SHP77 (cell line): Measurements from ENCODE around the gene SAFB2.

Experiments used
- DNase-seq, 2 experiments: peaks; one replicate each; lab custom pipeline; 2025; lab: John Stamatoyannopoulos, UW

The SAFB2 gene

GRCh38 chr19:5579697-5580096 is 42.9 kb downstream of the SAFB2 start:
- no peak for DNase-seq

DNA sequence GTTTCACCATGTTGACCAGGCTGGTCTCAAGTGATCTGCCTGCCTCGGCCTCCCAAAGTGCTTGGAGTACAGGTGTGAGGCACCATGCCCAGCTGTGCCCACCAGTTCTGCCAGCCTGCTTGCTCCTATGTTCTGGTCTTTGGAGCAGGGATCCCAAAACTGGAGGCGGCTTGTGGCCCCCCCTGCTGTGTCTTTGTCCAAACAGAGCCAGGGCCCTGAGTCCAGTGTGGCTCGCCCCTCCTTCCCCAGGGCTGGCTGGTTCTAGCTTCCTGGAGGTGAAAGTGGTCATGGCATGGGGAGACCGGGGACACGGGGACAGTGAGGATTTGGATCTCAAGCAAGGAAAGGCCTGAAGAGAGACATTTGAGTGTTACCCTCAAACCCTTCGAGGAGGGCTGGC is 43.3 kb downstream of the SAFB2 start:
- no peak for DNase-seq

DNA sequence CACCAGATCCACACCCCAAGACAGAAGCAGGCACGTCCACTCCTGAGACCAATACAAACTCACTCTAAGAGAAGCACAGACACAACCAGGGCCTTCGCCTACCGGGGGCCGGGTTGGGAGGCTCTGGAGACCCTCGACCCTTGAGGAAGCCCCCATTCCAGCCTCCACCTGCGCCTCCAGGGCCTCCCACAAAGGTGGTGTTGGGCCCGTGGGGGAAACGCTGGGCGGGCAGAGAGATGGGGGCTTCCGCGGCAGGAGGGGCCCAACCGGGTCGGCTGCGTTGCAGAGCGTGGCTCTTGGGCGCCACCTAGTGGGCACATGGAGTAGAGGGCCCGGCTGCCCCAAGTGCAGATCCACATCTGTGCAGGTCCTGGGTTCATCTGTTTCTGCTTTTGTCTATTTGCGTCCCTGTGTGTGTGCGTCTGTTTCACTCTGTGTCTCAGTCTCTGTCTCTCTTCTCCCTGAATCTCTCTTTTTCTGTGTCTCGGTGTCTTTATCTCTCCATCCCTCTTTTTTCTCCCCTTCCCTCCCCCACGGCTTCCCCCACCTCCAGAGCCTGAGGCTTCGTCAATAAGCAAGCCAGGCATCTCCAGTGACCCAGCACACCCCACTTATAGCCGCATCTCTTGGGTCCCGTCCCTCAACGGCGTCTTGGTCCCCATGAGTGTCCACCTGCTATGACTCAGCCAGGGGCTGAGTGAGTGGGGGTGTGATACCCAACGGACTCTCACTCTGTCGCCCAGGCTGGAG is 44.3 kb downstream of the SAFB2 start:
- DNase-seq: peak; percentile 19 to 44

DNA sequence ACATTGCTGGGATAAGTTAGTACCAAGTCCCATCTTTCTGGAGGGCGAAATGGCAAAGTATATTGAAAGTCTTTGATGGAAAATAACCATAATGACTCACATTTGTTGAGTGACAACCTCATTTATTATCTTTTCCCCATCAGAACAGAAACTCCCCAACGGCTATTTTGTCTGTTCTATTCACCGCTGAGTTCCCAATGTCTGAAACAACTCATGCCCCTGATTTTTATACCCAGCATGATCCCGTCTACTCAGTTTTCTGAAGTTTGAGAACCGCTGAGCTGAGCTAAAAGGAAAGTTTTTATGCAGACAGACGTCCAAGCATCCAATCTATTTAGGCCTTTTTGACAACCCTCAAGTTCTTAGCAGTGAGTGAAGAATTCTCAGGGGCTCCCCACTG is 47.0 kb downstream of the SAFB2 start:
- DNase-seq: no peak

- no peak for DNase-seq
Observed at GRCh38 chr19:5572556-5573286, 49.9 kb downstream of the SAFB2 start.

DNA sequence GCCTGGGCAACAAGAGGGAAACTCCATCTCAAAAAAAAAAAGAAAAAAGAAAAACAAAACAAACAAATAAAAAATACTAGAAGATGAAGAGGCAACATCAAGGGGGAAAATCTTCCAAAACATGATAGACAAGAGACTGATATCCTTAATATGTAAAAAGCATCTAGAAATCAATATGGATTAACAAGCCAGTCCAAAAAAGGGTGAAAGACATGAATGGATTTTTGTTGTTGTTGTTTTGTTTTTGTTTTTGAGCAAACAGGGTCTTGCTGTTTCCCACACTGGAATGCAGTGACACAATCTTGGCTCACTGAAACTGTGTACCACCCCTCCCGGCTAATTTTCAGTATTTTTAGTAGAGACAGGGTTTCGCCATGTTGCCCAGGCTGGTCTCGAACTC is 50.8 kb downstream of the SAFB2 start:
- DNase-seq: no peak

GRCh38 chr19:5567970-5568407 is 54.6 kb downstream of the SAFB2 start:
- DNase-seq: no peak

DNA sequence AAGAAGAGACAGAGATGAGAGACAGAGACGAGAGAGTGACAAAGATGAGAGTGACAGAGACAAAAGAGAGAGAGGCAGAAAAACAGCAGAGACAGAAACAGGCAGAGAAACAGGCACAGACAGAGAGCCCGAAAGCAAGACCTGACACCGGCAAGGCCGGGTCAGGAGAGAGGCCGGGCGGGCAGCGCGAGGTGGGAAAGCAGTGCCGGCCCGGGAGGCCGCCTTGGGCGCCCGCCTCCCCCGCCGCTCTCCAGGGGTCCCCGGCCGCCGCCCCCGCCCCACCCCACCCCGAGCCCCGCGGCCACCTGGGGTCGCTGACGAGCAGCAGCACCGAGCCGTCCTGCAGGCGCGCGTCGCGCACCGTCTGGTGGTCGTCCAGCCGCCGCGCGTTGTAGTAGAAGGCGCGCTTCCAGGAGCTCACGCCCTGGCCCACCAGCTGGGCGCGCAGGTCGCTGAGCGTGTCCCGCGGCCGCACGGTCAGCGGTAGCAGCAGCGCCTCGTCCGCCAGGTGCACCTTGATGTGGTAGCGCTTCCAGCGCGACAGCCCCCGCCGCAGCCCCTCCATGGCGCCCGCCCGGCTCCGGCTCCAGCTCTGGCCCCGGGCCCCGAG is 55.1 kb downstream of the SAFB2 start, which contains the start of gene TINCR:
Gene TINCR, minus strand, starts transcription at position 594 of the 610 bp plus-strand sequence.
- no peak for DNase-seq

GRCh38 chr19:5564930-5565329 is 57.6 kb downstream of the SAFB2 start:
- DNase-seq: no peak

DNA sequence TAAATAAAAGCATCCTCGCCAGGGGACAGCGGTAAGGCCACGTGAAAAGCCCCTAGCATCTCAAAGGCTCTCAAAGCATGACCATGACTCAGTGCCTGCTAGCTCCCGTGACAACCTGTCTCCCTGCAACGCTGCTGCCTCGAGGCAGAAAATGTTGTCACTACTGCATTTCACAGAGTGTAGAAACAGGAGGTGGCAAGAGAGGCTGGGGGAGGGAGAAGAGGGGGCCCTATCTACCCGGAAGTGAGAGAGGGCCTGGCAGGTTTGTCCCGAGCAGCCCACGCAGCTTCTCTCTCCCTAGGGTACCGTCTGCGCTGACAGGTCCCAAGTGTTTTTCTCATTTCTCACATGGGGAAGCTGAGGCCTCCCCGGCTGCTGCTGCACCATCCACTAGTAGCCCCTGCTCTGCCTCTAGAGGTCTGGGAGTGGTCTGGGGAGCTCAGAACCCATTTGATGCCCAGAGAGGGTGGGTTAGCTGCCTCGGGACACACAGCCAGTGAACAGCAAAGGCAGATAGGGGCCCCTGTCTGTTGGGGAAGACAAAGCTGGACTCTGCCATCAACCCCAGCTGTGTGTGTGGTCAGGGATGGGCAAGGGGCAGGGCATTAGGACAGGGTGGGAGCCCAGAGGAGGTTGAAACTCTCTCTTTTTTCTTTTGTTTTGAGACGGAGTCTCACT is 58.5 kb downstream of the SAFB2 start:
- DNase-seq: no peak

DNA sequence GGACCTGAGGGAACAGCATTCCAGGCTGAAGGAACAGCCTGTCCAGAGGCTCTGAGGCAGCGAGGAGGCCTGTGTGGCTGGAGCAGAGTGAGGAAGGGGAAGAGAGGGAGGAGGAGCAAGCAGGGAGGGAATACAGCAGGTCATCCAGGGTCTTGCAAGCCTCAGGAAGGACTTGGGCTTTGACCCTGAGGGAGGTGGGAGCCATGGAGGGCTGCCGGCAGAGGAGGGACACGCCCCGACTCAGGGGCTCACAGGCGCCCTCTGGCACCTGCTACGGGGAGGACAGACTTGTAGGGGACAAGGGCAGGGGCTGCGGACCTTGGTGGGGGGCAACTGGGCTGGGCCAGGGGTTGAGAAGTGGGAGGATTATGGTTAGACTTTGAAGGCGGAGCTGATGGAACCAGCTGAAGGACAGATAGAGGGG is 59.6 kb downstream of the SAFB2 start:
- no peak for DNase-seq

- no peak for DNase-seq
Observed at GRCh38 chr19:5562280-5562679, 60.3 kb downstream of the SAFB2 start.

DNA sequence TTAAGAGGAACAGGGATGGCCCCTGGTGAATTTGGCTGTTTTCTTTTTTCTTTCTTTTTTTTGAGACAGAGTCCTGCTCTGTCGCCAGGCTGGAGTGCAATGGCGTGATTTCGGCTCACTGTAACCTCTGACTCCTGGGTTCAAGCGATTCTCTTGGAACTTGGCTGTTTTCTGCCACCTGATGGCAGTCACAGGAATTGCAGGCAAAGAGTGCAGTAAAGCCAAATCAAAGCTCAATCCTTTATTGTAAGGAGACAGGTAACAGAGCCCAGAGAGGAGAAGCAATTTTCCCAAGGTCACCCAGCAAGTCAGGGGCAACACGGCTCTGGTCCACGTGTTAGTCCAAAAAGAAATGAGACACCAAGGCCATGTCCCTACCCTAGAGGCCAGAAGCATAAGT is 61.0 kb downstream of the SAFB2 start:
- DNase-seq: no peak

- no peak for DNase-seq
Observed at GRCh38 chr19:5560156-5560555, 62.4 kb downstream of the SAFB2 start.

GRCh38 chr19:5559804-5560133 is 62.8 kb downstream of the SAFB2 start:
- no peak for DNase-seq

GRCh38 chr19:5558101-5558621 is 64.4 kb downstream of the SAFB2 start:
- DNase-seq: no peak

GRCh38 chr19:5557691-5558090 is 64.9 kb downstream of the SAFB2 start:
- DNase-seq: no peak

GRCh38 chr19:5554828-5555227 is 67.7 kb downstream of the SAFB2 start:
- DNase-seq: no peak

DNA sequence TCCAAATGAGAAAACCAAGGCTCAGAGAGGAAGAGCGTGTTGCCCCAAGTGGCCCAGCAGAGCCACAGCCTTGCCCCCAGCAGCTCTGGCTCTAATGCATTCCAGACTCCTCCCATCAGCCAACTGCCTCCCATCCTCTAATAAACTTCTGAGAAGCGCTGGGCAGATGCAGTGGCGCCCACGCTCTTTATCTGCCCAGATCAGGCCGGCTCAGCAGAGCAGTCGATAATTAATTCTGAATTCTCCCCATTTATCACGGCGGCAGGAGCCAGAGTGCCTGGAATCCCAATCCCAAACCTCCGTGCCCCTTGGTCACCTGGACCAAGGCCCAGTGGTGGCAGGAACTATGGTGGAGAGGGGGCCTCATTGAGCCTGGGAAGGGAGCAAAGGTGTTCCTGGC is 68.7 kb downstream of the SAFB2 start:
- no peak for DNase-seq

- DNase-seq: peak; percentile 23 to 24
Observed at GRCh38 chr19:5547881-5548280, 74.7 kb downstream of the SAFB2 start.

- DNase-seq: no peak
Observed at GRCh38 chr19:5545984-5546383, 76.6 kb downstream of the SAFB2 start.

- DNase-seq: no peak
Observed at GRCh38 chr19:5545051-5545450, 77.5 kb downstream of the SAFB2 start.
